ENCODE results near the gene SIRT5.

Gene SIRT5

DNA sequence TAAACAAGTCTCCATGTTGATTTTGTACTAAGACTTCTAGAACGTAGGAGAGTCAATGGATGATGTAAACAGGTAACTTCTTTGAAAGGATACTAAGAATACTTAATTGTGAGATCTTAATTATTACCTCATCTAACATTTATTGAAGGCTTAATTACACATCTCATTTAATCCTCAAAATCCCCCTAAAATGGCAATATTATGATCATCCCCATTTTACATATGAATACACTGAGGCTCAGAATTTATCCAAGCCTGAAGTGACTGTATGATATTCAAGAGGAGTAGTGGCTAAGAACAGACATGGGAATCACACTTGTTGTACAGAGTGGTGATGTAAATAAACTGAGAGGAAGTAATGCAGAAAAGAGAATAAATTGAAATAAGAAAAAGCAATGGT is 63.6 kb downstream of the SIRT5 start:
- DNase-seq, result no peak

GRCh38 chr6:13638626-13639025 is 64.2 kb downstream of the SIRT5 start:
- DNase-seq, result no peak

GRCh38 chr6:13641315-13641714 is 66.9 kb downstream of the SIRT5 start:
- no peak for DNase-seq

- no peak for DNase-seq
Measured at GRCh38 chr6:13643125-13643524, 68.7 kb downstream of the SIRT5 start.

GRCh38 chr6:13648850-13649249 is 74.4 kb downstream of the SIRT5 start:
- DNase-seq, result no peak

GRCh38 chr6:13649393-13649792 is 75.0 kb downstream of the SIRT5 start:
- no peak for DNase-seq

- DNase-seq, result no peak
Measured at GRCh38 chr6:13653296-13653695, 78.9 kb downstream of the SIRT5 start.

DNA sequence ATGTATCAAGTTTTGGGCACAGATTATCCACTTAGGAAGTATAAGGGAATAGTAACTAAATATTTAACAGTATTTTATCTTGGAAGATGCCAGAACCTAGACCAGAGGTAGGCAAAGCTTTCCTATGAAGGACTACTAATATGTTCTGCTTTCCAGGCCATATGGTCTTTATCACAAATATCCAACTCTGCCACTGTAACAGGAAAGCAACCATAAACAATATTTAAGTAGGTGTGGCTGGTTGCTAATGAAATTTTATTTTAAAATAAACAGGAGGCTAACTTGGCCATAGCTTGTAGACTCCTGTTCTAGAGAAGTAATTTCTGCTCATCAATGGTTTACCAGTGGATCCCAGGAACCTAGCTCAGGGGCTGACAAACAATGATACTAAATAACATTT is 80.1 kb downstream of the SIRT5 start:
- no peak for DNase-seq

DNA sequence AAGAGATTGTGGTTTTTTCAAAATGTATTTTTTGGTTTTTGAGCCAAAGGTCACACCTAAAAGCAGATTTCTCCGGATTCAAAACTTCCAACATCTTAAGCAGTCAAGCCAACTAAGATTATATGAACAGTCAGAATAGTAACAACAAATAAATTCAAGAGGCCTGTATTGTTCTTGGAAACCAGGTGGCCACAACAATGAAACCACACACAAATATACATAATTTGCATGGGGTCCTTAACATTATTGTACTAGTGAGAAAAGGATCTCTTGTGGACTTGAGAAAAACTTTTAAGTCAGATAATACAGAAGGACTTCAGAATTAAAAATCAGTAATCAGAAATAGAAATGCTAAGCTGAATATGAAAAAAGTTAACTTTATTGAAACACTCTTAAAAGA is 81.3 kb downstream of the SIRT5 start:
- no peak for DNase-seq

- no peak for DNase-seq
Measured at GRCh38 chr6:13660273-13660672, 85.9 kb downstream of the SIRT5 start.

DNA sequence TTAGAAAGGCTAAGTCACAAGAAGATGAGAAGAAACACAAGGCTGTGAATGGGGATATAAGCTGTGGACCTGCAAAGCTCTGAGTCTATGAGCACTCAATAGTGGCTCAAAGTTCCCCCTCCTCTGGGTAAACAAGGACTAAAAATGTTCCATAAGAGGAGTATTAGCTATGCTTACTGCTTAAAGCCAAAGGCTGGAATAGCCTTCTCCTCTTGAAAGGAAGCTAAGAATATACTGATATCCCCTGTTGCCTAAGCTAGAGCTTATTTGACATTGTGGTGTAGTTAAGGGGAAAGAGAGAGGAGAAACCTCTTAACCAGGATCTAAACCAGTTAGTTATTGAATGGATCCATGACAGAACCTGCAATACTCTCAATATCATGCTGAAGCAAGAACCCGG is 86.5 kb downstream of the SIRT5 start:
- DNase-seq, result no peak

DNA sequence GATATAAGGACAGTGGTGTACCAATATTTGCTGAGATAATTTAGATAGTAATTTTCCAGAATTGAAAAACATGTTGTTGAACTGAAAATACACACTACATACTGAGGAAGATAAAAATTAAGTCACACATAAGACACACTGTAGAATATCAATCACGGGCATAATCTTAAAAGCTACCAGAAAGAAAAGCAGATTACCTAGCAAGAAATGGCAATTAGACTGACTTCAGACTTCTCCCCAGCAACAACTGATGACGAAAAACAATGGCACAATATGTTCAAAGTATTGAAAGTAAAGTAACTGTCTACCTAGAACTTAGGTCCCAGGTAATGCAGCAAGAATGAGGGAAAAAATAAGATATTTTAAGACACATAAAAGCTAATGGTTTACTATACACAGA is 87.2 kb downstream of the SIRT5 start:
- DNase-seq, result no peak

DNA sequence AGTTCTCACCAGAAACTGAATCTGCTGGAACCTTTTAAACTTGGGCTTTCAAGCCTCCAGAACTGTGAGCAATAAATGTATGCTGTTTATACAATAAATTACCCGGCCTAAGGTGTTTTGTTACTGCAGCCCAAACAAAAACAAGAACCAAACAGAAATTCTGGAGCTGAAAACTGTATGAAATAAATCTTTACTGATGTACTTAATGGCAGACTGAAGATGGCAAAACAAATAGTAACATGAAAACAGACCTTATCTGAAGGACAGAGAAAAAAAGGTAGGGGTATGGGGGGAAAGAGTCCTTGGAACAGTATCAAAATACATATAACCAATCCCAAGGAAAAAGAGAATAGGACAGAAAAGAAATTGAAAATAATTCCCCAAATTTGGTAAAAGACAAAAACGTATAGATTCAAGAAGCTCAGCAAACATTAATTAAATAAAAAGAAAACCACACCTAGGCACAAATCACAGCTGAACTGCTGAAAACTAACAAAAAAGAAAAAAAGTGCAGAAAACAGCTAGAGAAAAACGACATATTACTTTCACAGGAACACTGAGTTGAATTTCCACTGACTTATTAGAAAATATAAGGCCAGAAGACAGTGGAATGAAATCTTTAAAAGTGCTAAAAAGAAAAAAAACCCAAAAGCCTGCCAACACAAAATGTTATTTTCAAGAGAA is 88.4 kb downstream of the SIRT5 start:
- no peak for DNase-seq

- no peak for DNase-seq
Measured at GRCh38 chr6:13663986-13664385, 89.6 kb downstream of the SIRT5 start.
